Activated T-cell treated with anti-CD3 and anti-CD28 coated beads for 4 hours (primary cell): ENCODE data around the gene MMEL1.
"Not testable (repeated sequence)": the region's sequence is repeated elsewhere in the genome, so short reads cannot be mapped to it uniquely, and the experiment has no call there.

Source experiments
- DNase-seq: peaks from one replicate; pipeline ENCODE4 v3.0.0-alpha.2; 2020

The MMEL1 gene

DNA sequence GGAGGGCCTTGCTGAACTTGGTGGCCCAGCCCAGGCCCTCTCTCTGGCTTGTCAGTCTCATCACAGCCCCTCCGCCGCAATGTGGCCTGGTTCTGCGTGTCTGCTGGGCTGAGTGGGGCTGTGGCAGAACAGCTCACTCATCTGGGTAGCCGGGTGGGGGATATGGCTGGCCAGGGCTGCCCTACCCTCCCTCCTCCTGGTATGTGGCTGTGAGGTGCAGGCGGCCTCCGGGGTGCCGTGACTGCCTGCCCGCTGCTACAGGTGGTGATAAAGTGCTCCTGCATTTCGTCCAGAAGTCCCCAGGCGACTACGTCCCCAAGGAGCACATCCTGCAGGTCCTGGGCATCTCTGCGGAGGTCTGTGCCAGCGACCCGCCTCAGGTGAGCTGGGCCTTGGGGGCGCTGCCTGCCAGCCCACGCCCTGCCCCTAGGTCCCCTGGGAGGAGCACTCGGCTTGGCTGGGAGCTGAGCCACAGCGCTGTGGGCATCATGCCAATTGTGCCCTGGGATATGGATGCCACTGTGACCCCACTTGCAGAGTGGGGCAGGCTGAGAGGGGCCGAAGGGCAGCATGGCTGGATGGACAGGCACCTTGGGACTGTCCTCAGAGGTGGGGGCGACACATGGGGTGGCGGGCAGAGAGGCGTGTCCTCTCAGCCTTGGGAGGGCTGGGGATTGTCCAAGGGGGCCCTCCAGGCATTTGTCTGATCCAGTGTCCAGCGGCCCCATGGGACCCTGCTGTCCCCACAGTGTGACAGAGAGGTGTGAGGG, 44.0 kb downstream of the MMEL1 start:
- no peak for DNase-seq

GRCh38 chr1:2587860-2588571, 44.8 kb downstream of the MMEL1 start:
- DNase-seq: no peak

DNA sequence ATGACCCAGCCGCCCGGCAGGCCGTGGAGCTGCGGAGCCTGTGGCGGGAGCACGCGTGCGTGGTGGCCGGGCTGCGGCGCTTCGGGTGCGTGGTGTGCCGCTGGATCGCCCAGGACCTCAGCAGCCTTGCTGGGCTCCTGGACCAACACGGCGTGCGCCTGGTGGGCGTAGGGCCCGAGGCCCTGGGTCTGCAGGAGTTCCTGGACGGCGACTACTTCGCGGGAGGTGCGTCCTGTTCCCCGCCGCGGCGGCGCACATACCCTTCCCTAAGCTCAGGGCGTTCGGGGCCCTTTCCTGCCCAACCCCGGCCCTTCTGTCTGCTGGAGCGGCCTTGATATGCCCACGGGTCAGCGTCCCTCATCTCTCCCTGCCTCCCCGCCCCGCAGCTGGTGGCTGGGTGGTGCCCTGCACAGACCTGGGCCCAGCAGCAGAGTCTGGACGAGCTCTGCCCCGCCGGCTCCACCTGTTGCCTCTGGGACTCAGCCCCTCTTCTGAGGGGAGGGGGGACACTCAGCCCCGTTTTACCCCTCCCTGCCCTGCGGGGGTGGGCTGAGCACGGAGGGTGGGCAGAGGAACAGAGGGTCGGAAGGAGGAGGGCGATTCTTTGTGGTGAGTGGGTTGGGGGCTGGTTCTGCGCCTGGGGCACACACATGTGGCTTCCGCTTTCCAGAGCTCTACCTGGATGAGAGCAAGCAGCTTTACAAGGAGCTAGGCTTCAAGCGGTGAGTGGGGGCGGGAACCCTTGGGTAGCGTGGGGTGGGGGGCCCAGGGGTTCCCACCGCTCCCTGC, 45.6 kb downstream of the MMEL1 start:
- no peak for DNase-seq

DNA sequence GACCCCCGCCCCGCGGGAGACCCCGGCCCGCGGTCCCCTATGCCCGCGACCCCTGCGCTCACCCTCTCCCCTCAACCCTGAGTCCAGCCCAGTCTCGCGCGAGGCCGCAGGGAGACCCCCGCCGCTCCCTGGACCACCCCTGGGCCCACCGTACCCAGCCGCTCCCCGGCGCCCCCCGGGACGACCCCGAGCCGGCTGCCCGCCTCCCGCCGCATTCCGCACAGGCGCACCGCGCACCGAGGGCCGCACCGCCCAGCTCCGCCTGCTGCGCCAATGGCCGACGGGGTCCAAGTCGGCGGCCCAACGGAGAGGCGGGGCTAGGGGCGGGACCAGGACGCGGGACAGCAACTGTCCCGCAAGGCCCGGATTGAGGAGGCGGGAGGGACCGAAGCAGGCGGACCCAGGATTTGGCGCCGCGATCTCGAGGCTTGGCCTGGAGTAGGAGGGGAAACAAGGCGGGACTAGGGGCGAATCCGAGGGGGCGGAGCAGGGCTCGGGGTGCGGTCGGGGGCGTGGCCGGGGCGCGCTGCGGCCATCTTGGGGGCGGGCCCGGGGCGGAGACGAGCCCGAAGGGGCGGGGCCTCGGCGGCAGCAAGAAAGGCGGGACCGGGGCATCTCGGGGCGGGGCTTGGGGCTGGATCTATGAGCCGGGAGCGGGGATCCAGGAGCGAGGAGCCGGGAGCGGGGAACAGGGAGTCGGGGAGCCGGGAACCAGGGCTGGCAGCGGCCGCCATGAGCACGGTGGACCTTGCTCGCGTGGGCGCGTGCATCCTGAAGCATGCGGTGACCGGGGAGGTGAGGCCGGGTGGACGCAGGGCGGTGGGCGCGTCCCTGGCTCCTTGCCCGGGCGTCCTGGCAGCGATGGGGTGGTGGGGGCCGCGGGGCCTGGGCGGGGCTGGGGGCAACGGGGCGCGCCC, 46.4 kb downstream of the MMEL1 start, which contains the start of gene PRXL2B:
Gene PRXL2B, plus strand, starts transcription at position 624 of the 917 bp plus-strand sequence. Its CDS starts 109 bp downstream, at position 733.
- DNase-seq: peak; percentile 97

- peak; percentile 48 for DNase-seq
Observed at GRCh38 chr1:2585318-2586092, 47.3 kb downstream of the MMEL1 start.

GRCh38 chr1:2584686-2585317, 48.0 kb downstream of the MMEL1 start:
- no peak for DNase-seq

DNA sequence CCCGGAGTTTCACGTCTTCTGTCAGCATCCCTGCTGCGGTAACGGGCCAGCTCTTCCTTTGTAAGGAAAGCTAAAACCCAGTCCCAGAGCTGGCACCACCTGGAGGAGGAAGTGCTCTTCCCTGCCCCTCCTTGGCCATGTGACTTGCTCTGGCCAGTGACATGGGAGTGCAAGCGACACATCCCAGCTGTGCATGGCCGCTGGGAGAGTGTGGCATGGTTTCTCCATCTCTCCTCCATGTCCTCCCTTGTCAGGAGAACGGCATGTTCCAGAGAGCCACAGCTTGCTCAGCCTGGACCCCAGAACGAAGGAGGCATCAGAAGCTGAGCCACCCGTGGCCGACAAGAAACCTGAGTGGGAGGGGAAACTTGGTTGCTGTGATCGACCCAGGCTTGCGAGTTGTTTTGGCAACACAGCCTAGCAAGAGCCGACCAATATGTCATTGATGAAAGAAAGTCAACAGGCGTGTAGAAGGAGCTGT, 48.9 kb downstream of the MMEL1 start:
- no peak for DNase-seq

DNA sequence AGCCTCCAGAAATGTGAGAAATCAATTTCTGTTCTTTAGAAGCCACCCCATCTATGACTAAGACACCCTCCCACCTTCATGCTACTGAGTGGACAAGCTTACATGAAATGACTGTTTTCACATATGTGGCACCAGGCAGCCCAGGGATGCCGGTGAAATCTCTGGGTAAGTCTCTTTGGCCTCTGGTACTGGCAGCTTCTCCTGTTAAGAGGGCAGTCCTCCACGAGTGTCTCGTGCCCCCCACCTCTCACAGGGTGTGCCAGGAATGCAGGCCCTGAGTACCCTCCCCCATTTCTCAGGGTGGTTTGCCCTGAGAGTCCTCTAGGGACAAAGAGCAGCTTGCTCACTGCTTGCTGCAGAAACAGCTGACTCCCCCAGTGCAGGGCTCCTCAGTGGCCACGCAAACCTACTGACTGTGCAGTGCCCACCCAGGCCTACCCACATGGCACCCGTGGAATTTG, 49.5 kb downstream of the MMEL1 start:
- no peak for DNase-seq

- no peak for DNase-seq
Observed at GRCh38 chr1:2582391-2582790, 50.4 kb downstream of the MMEL1 start.

GRCh38 chr1:2580691-2581090, 52.1 kb downstream of the MMEL1 start:
- DNase-seq: no peak

DNA sequence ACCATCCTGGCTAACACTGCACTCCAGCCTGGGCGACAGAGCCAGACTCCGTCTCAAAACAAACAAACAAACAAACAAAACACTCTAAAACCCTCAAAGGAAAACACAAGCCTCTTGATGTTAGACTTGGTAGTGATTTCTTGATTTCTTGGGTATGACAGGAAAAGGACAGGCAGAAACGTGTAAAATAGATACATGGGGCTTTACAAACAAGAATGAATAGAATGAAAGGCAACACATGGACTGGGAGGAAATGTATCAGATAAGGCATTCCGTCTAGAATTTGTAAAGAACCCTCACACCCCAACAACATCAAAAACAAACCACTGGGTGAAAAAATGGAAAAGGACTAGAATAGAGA, 54.1 kb downstream of the MMEL1 start:
- DNase-seq: no peak

DNA sequence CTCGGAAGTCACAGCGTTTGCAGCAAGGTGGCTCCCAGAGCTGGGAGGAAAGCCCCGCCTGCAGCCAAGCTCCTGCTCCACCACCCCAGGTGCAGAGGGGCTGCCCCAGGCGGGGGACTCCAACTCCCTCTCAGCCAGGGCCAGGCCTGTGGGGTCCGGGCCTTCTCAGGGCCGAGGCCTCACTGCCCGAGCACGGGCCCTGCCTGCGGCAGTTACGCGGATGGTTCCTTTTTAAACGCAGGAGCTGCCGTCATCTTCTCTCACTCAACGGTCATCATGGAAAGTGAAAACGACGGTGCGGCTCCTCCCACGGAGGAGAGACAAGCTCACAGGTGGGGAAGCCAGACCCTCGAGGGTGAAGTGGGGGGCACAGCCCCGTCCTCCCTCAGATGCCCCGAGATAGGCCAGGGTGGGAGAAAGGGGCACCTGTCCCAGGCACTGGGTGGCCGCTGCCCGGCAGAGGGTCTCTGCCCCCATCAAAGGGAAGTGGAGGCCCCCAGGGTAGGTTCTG, 55.2 kb downstream of the MMEL1 start:
- not testable (repeated sequence) for DNase-seq

GRCh38 chr1:2575801-2576663, 56.8 kb downstream of the MMEL1 start:
- DNase-seq: no peak

DNA sequence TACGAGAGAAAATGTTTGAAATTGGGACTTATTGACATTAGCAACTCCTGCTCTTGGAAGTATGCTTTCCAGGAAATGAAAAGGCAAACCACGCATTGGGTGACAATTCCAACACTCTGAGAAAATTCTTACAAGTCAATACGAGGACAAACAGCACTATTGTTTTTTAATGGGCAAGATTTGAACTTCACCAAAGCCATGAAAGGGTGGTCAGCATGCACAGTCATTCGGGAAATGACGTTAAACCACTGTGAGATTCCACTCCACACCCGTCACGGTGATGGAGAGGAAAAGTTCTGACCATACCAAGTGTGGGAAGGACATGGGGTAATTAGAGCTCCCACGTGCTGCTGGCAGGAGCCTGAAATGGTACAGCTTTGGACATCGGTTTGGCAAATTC, 58.5 kb downstream of the MMEL1 start:
- DNase-seq: no peak

- no peak for DNase-seq
Observed at GRCh38 chr1:2573250-2573920, 59.4 kb downstream of the MMEL1 start.

DNA sequence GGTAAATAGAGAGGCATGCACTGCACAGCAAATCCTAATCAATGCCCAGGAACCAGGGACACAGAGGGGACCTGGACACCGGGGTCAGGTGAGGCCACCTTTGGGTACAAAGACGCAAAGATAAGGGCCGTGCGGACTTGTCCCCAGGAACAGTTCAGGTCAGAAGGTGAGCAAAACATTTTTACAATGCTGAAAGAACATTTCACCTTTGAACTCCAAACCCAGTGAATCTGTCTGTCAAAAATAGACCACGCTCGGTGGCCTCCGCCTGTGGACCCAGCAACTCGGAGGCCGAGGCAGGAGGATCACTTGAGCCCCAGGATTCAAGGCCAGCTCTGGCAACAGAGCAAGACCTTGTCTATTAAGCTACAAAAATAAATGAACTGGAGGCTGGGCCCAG, 61.5 kb downstream of the MMEL1 start:
- no peak for DNase-seq

GRCh38 chr1:2570332-2570731, 62.5 kb downstream of the MMEL1 start:
- DNase-seq: no peak

DNA sequence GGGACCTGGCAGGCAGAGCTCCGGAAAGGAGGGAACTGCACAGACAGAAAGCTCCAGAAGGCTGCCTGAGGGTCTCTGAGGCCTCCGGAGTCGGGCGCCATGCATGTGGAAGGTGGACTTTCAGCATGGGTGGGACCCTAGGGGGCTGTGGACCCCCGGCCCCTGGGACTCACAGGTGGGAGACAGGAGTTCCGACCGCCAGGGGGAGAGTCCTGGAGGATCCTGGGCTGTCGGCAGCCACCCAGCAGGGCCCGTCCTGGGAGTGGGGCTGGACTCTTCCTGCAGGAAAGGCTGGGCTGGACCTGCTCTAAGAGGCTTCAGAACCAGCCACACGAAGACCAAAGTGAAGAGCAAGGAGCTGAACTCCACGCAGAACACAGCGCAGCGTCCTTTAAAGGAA, 63.1 kb downstream of the MMEL1 start:
- not testable (repeated sequence) for DNase-seq

- DNase-seq: no peak
Observed at GRCh38 chr1:2569060-2569459, 63.8 kb downstream of the MMEL1 start.
